Stimulated activated effector memory CD8-positive, alpha-beta T cell treated with anti-CD3 and anti-CD28 coated beads, Interleukin-12 subunit alpha, Interleukin-12 subunit beta, amount 100 ng/mL, for 72 hours (primary cell): ENCODE results near the gene CELF3.

Experiments
- ATAC-seq: fragments of 150-1000 bp; cut with Tn5 transposase; 2 replicates; pipeline ENCODE4 v1.10.0; 2021
- DNase-seq, 2 donors: peaks; one replicate each; pipeline ENCODE4 v3.0.0; 2021 to 2022; ENCODE audit warnings: low spot score in 2 of 2
- H3K27ac Mint-ChIP-seq: one replicate; pipeline ENCODE4 v1.8.0; 2022; ENCODE audit warnings: mild to moderate bottlenecking, mixed read lengths
- H3K36me3 Mint-ChIP-seq: one replicate; pipeline ENCODE4 v1.8.0; 2022; ENCODE audit warnings: mild to moderate bottlenecking, mixed read lengths
- H3K4me1 Mint-ChIP-seq: one replicate; pipeline ENCODE4 v1.8.0; 2022; ENCODE audit warnings: mixed read lengths
- H3K4me3 Mint-ChIP-seq: one replicate; pipeline ENCODE4 v1.8.0; 2022; ENCODE audit warnings: mild to moderate bottlenecking, mixed read lengths
- H3K9me3 Mint-ChIP-seq: one replicate; pipeline ENCODE4 v1.8.0; 2022; ENCODE audit warnings: mixed read lengths

CELF3 gene

DNA sequence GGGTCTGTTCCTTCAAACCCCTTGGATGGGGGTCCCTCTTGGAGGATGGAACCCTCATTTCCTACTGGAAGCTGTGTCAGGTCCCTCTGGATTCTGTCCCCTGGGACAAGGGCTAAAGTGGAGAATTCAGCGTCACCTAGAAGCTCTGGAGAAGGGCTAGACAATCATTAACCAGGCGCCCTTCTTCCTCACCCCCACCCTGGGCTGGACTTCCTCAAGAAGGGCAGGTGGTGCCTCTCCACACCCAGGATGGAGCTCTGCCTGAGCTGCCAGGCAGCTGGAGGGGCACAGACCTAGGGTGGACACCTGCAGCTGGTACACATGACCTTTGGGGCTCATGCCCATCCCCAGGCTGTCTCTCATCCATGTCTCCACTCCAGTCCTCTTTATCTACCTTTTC is 3.6 kb downstream of the CELF3 start:
- Mint-ChIP-seq H3K36me3 (peaks cover 6% of the 10 kb centered on the region), H3K27ac (no peak overlapping the region), H3K4me3 (no peak overlapping the region)

DNA sequence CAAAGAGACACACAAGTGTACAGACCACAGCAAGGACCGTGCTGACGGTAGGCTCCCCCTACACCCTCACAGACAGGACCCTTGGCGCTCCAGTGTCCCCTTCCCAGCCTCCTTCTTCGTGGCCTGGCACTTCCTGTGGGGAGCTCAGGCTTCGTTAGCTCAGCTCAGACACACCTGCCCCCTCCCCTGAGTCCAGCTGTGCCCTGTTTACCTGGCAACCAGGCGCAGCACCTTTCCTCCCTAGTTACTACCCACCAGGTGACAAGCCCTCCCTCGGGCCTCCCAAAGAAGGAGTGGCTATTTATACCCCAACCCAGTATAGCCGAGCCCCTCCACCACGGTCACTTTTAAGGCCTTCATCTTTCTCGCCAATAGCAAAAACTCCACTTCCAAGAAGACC is 4.7 kb downstream of the CELF3 start:
- no peaks in the 10 kb centered on the region for H3K9me3 Mint-ChIP-seq
- DNase-seq (no peak), ATAC-seq (no peak)
- H3K36me3 Mint-ChIP-seq = peaks cover 3% of the 10 kb centered on the region
- H3K27ac Mint-ChIP-seq = no peak overlapping the region
- H3K4me3 Mint-ChIP-seq = no peak overlapping the region
- H3K4me1 Mint-ChIP-seq = peaks cover 12% of the 10 kb centered on the region

More for the DNA sequence above, 3.6 kb downstream of the CELF3 start:
- no peak for ATAC-seq
- Mint-ChIP-seq H3K9me3 (no peaks in the 10 kb centered on the region), H3K4me1 (peaks cover 20% of the 10 kb centered on the region)
- DNase-seq = no peak

DNA sequence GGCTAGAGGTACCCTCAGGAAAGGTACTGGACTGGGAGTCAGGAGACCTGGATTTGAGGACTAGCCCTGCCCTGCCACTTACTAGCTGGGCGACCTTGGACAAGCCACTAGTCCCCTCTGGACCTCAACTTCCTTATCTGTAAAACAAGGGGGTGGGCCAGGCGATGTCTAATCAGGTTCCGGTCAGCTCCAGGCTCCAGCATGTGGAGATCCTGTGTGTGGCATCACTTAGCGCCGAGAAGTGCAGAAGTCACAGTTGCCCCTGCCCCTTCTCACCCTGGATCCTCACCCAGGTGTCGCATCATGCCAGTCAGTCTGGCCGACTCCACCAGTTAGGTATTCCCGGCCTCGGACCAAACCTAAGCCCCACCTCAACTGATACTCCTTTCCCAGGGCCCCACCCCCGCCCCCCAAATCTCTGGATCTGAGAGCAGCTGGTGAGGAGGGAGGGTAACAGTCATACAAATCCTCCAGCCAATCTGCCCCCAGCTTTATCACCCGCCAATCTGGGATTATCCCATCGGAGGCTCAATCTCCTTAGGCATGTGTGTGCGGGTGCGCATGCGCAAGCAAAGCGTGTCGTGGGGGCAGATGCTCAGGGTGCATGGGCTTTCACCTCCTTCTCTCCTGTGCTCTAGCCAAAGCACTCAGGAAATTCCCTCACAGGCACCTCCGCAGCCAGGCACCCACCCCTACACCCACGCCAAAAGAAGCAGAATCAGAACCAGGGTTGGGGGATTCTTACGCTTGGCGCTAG is 5.4 kb downstream of the CELF3 start:
- no peak for DNase-seq
- Mint-ChIP-seq H3K4me1 (peaks cover 10% of the 10 kb centered on the region), H3K27ac (no peak overlapping the region), H3K9me3 (no peaks in the 10 kb centered on the region), H3K36me3 (no peaks in the 10 kb centered on the region), H3K4me3 (no peak overlapping the region)
- no peak for ATAC-seq

DNA sequence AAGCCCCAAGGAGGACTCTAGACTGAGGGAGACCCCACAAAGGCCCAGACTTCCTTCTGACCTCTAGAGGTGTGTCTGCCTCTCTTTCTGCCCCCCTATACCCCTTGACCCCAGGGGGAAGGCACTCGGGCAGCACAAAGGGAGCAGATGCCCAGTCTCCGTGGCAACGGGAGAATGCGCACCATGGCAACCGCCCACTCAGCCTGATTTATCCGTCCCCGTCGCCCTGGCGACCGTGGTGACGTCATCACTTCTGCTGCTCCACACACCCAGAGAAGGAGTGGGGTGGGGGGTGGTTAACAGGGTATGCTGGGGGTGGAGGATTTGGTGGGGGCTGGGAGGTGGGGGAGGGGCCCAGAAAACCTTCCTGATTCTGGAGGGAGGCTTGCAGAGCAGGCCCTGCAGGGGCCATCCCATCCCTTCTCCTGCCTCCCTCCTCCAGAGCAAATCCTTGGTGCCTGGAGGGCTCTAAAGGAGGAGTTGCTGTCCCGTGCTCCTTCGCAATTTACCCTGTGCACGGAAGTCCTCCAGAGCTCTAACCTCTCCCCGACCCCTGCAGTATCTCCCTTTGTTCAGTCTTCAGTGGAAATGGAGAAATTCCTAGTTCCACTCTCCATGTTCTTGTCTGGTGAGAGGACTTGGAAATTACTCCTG is 6.3 kb downstream of the CELF3 start:
- H3K9me3 Mint-ChIP-seq = no peaks in the 10 kb centered on the region
- peak overlapping the region; percentile 65 for H3K27ac Mint-ChIP-seq
- DNase-seq (no peak), ATAC-seq (no peak)
- H3K4me3 Mint-ChIP-seq = no peak overlapping the region
- H3K36me3 Mint-ChIP-seq = no peaks in the 10 kb centered on the region
- H3K4me1 Mint-ChIP-seq = peaks cover 6% of the 10 kb centered on the region

DNA sequence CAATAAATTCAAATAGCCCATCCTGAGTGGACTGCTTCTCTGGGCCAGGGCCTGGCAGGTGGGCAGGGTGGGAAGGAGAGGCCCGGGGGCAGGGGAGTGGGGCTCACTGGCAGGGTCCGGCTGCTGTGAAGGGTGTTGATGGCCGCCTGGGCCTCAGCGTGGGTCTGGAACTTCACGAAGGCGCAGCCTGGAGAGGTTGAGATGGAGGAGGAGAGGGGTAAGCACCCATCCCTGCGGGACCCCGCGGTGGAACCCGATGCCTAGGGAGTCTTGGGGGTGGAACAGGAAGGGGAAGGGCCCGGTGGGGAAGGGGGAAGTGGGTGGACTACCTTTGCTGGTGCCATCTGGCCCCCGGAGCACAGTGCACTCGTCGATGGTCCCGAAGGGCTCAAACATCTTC is 7.7 kb downstream of the CELF3 start:
- H3K9me3 Mint-ChIP-seq = no peaks in the 10 kb centered on the region
- ATAC-seq = no peak
- no peak overlapping the region for H3K4me3 Mint-ChIP-seq
- H3K36me3 Mint-ChIP-seq = no peaks in the 10 kb centered on the region
- H3K4me1 Mint-ChIP-seq = peaks cover 6% of the 10 kb centered on the region
- no peak overlapping the region for H3K27ac Mint-ChIP-seq
- no peak for DNase-seq

DNA sequence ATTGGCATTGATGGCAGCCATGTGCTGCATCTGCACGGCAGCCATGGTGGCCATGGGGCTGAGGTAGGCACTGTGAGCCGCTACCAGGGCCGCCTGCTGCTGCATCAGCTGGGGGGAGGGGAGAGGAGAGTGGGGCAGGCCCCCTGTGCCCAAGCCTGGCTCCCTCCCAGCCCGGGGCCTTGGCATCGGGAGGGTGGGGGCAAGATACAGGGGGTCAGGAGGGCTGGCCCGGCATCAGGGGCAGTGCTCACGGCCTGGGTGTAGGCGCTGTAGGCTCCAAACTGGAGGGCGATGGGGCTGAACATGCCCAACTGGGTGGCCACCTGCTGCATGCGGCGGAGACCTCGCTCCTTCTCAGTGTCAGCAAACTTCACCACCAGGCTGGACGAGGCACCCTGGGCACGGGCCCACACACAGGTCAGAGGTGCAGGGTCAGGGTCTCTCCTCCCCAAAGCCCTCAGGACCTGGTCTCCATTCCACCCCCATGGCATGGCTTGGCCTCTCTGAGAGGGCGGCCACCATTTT is 9.0 kb downstream of the CELF3 start:
- ATAC-seq (no peak), DNase-seq (no peak)
- Mint-ChIP-seq H3K4me1 (peaks cover 18% of the 10 kb centered on the region), H3K4me3 (no peak overlapping the region), H3K36me3 (no peaks in the 10 kb centered on the region), H3K9me3 (no peaks in the 10 kb centered on the region), H3K27ac (no peak overlapping the region)

DNA sequence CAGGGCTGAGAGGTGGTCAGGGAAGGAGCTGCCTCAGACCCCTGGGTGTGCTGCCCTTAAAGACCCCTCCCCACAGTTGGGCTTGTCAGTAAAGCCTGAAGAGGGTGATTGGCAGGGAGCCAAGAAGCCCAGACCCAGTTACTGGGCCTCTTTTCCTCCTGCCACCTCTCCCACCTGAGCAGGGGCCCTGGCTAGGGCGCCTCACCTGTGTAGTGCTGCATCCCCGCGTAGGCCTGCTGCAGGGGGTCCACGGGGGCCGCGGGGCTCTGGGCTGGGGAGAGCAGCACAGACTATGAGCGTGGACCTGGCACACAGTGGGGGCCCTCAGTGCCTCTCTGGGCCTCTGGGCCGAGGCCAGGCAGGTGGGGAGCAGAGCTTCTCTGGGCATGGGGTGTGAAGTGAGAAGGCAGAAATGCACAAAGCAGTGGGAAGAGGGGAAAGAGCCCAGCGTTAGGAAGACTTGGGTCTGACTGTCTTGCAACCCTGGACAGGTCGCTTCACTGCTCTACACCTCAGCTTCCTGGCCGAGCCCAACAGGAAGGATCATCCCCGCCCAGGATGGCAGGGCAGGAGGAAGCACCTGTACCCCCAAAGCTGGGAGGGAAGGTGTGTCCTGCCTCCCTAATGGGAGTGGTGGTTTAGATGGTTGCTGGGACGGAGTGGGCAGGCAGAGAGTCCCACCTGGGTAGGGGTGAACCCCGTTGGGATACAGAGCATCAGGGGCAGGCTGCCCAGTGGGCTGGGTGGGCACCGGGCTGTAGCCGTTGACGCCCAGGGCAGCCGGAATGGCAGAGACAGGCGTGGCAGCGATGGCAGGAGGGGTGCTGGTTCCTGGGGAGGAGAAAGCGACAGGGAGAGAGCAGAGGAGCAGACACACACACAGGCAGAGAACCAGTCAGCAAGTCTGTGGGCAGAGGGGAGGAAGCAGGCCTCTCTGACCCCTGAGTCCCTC is 9.9 kb downstream of the CELF3 start:
- ATAC-seq (no peak), DNase-seq (no peak)
- Mint-ChIP-seq H3K4me1 (peaks cover 19% of the 10 kb centered on the region), H3K36me3 (no peaks in the 10 kb centered on the region), H3K27ac (peak overlapping the region; percentile 45), H3K4me3 (no peak overlapping the region), H3K9me3 (no peaks in the 10 kb centered on the region)

DNA sequence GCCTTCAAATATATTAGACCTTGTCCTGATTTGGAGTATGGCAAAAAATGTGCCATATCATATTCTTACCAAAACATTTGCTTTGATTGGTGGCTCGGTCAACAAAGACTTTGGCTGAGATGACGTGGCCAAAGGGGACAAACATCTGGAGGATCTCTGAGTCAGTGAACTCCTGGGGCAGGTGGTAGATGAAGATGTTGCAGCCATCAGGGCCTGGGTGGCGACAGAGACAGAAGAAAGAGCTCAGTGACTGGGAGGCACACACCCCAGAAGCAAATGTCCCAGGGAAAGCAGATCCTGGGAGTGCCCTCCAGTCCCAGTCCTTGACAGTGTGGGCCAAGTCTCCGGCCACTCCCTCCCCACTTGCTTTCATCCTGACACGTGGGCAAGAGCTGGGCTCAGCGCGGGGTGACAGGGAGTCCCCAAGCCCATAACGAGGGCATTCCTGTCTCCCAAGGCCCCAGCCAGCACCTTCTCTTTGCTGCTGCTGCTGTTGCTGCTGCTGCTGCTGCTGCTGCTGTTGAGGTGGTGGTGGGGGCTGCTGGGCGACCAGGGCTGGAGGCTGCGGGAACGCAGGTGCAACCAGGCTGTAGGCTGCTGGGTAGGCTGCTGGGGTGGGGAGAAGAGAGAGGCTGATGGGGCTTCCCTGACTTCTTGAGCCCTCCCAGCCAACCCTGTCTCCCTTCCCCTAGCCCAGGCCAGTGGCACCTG is 10.7 kb downstream of the CELF3 start:
- H3K9me3 Mint-ChIP-seq = no peaks in the 10 kb centered on the region
- H3K36me3 Mint-ChIP-seq = no peaks in the 10 kb centered on the region
- H3K4me3 Mint-ChIP-seq = no peak overlapping the region
- peak overlapping the region; percentile 32 for H3K27ac Mint-ChIP-seq
- DNase-seq (no peak), ATAC-seq (no peak)
- H3K4me1 Mint-ChIP-seq = peaks cover 19% of the 10 kb centered on the region

DNA sequence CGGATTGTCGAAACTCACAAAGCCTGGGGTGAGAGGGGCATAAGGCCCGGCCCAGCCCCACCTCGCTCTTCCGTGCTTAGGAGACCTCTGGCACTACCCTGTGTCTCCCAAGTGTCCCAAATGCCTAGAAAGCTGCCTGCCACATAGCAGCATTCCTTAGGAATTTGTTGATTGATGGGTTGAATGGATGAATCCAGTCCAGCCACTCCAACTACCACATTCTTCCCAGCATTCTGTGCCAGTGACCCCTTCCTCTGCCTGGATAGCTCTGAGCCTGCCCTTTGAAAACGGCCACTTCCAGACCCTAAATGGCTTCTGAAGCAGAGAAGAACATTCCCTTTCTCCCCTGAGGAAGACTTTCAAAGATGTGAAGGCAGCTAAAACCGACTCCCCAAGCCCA is 11.5 kb downstream of the CELF3 start:
- Mint-ChIP-seq H3K4me3 (no peak overlapping the region), H3K27ac (no peak overlapping the region), H3K9me3 (no peaks in the 10 kb centered on the region), H3K36me3 (no peaks in the 10 kb centered on the region), H3K4me1 (peaks cover 19% of the 10 kb centered on the region)
- no peak for ATAC-seq
- DNase-seq = no peak

DNA sequence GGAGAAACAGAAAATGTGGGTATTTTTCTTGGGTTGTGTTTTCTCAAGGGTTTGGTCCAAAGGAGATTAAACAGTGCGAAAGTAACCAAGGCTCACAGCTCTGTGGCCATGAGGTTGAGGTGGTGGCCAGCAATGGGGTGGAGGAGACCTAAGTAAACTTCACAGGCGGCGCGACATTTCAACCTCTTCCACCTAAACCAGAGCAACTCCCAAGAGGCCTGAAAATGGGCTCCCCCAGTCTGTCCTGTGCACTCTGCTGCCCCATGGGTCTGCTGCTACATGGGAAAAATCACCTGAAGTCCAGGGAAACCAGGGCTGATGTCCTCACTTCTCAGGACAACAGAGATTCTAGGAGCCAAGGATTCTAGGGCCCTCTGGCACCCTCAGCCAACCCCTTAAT is 12.4 kb downstream of the CELF3 start:
- H3K27ac Mint-ChIP-seq = no peak overlapping the region

DNA sequence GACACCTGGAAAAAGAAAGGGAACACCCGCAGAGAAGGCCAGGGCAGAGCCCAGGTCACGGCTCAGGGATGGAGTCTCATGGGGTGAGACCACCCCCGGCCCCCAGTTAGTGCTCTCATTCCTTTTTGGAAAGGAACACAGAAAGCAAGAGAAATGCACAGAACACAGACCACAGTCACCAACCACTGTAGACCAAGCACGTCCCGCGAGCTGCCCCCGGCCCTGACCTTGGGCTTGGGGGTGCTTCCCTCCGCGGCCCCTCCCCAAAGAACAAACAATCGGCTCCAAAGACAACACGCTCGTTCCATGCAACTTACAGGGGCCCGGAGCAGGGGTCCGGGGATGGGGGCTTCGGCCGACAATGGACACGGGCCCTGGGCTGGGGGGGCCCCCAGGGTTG is 12.8 kb downstream of the CELF3 start:
- Mint-ChIP-seq H3K9me3 (no peaks in the 10 kb centered on the region), H3K27ac (peak overlapping the region; percentile 75), H3K4me1 (peaks cover 19% of the 10 kb centered on the region), H3K4me3 (no peak overlapping the region), H3K36me3 (peaks cover 11% of the 10 kb centered on the region)
- ATAC-seq (no peak), DNase-seq (no peak)

More for the DNA sequence above, 12.4 kb downstream of the CELF3 start:
- Mint-ChIP-seq H3K4me1 (peaks cover 19% of the 10 kb centered on the region), H3K9me3 (no peaks in the 10 kb centered on the region), H3K4me3 (no peak overlapping the region), H3K36me3 (peaks cover 7% of the 10 kb centered on the region)
- ATAC-seq = no peak
- no peak for DNase-seq

DNA sequence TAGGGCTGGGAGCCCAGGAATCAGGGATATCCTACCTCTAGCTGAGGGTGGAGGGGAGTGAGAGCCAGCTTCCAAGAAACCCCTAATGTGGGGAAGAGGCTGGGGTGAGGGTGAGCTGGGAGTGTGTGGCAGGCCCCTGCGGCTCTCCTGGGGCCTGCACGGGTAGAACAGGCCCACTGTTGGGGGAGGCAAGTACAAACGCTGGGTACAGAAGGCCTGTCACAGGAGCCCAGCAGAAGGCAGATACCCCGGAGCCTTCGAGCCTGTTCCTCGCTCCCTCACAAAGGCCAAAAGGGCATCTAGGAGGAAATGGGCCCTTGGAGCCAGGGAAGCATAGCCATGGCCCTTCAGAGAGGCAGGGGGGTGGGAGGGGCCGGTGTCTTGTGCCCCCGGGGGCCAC is 13.7 kb downstream of the CELF3 start:
- Mint-ChIP-seq H3K9me3 (no peaks in the 10 kb centered on the region), H3K27ac (peak overlapping the region; percentile 75)

DNA sequence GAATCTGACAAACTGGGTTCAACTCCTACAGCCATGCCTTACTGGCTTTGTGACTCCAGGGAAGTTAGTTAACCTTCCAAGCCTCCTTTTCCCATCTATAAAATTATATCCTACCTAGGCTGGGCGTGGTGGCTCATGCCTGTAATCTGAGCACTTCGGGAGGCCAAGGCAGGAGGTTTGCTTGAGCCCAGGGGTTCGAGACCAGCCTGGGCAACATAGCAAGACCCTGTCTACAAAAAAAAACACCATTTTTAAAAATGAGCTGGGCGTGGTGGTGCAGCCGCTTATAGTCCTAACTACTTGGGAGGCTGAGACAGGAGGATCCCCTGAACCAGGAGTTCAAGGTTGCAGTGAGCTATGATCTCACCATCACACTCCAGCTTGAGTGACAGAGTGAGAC is 15.1 kb downstream of the CELF3 start:
- H3K4me1 Mint-ChIP-seq = peaks cover 13% of the 10 kb centered on the region
- ATAC-seq = no peak
- H3K9me3 Mint-ChIP-seq = no peaks in the 10 kb centered on the region
- DNase-seq = no peak
- peaks cover 24% of the 10 kb centered on the region for H3K36me3 Mint-ChIP-seq
- H3K27ac Mint-ChIP-seq = no peak overlapping the region
- H3K4me3 Mint-ChIP-seq = no peak overlapping the region

More for the DNA sequence above, 13.7 kb downstream of the CELF3 start:
- H3K4me3 Mint-ChIP-seq = no peak overlapping the region
- ATAC-seq = no peak
- no peak for DNase-seq
- H3K4me1 Mint-ChIP-seq = peaks cover 19% of the 10 kb centered on the region
- peaks cover 17% of the 10 kb centered on the region for H3K36me3 Mint-ChIP-seq

DNA sequence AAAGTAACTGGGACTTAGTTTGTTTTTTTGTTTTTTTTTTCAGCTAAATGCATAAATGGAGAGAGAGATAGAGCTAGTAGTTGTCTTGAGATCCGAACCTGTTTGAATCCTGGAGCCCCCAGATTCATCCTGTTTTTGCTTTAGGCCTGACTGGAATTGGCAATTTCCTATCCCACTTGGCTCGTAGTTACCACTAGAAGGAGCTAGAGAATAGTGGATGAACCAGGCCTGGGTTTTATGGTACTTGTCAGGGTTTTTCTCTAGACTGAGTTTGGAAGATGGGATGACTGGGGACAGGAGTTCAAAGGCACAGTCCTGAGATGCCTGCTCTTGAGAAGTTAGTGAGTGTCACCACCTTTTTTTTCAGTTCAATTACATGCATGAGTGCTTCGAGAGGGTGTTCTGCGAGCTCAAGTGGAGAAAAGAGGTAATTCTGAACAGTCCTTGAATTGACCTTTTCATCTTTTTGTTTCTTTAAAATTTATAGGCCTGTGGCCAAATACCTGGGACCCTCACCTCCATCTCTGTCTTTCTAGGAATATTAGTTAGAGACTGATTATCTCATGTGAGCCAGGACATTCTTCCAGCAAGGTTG is 23.4 kb downstream of the CELF3 start:
- Mint-ChIP-seq H3K27ac (no peak overlapping the region), H3K9me3 (no peaks in the 10 kb centered on the region), H3K4me3 (no peak overlapping the region), H3K36me3 (peaks cover 71% of the 10 kb centered on the region), H3K4me1 (no peaks in the 10 kb centered on the region)
- DNase-seq (no peak), ATAC-seq (no peak)
